GM10248 (cell line): ENCODE data around the gene HVCN1.

Experiments used
- CTCF ChIA-PET: fragments of 300-600 bp; sonication (Branson Sonifier 250); formaldehyde crosslinking; extraction: SDS; loops from one replicate; lab custom pipeline; 2021; ENCODE audit warnings: antibody characterized with exemption; lab: Yijun Ruan, JAX
- POLR2A ChIA-PET: fragments of 350-650 bp; sonication (Branson Sonifier 250); formaldehyde crosslinking; extraction: SDS; loops from one replicate; lab custom pipeline; 2020; ENCODE audit warnings: antibody characterized with exemption; lab: Yijun Ruan, JAX
- DNase-seq: peaks from one replicate; pipeline ENCODE4 v3.0.0; 2012; ENCODE audit errors: extremely low spot score
- CTCF ChIP-seq: IDR thresholded peaks from 2 replicates; pipeline ENCODE4 v1.5.1; 2012; ENCODE audit warnings: mild to moderate bottlenecking, low read depth; ENCODE audit errors: extremely low read depth, missing control alignments, control extremely low read depth

The HVCN1 gene

DNA sequence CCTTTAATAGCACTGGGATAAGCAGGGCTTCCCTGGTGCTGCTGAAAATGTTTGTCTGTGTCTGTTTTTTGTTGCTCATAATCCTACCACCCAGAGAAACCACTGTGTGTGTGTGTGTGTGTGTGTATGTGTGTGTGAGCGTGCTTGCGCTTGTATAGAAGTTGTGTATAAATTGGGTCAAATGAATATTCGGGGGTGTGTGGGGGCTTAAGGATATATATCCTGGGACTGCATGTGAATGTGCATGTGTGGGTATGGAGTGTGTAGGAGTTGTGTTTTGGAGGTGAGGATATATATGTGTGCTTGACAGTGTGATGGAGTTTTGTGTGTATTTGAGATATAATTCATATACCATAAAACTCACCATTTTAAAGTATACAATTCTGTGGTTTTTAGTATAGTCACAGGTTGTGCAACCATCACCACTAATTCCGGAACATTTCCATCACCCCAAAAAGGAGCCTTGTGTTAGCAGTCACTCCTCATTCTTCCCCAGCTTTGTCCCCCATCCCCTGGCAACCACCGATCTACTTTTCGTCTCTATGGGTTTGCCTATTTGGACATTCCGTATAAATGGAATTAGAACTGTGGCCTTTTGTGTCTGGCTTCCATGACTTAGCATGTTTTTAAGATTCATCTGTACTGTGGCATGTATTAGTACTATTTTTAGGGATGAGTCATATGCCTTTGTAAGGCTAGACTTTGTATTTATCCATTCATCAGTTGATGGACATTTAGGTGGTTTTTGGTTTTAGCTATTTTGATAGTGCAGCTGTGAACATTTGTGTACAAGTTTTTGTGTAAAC is 49.4 kb downstream of the HVCN1 start:
- no peak for DNase-seq
- ChIA-PET CTCF (interaction anchor here (0.9 to 3.6 kb wide), 3 partner anchors 8 to 19 kb away, joined by 3 to 14 read pairs (median 9); no protein-coding TSS in a partner anchor), POLR2A (no interaction called here)
- TF ChIP-seq CTCF: no peak

DNA sequence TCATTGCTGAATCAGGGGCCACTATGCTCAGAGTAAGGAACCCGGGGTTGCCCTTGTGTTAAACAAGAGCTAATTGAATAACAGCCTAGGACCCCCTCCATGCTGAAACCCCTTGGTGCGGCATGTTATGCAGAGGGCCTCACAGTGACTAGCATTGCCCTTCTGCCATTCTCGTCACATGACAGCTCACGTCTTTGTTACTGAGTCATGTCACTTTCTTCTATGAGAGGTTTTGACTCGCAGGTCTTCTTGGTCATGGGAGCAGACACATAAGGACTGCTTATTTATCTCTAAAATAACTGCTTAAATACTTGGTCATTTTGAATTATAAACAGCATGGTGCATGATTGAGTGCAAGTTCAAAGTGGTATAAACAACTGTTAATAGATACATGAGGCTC is 50.1 kb downstream of the HVCN1 start:
- DNase-seq: no peak
- TF ChIP-seq CTCF: no peak
- ChIA-PET CTCF (interaction anchor here (0.9 to 3.6 kb wide), 3 partner anchors 9 to 18 kb away, joined by 3 to 14 read pairs (median 9); no protein-coding TSS in a partner anchor), POLR2A (no interaction called here)

GRCh38 chr12:110637869-110638441 is 51.0 kb downstream of the HVCN1 start:
- ChIA-PET CTCF (interaction anchor here (1.1 to 3.6 kb wide), 4 partner anchors 10 to 23 kb away, joined by 3 to 14 read pairs (median 6); no protein-coding TSS in a partner anchor), POLR2A (no interaction called here)
- DNase-seq: no peak
- no peak for TF ChIP-seq CTCF

DNA sequence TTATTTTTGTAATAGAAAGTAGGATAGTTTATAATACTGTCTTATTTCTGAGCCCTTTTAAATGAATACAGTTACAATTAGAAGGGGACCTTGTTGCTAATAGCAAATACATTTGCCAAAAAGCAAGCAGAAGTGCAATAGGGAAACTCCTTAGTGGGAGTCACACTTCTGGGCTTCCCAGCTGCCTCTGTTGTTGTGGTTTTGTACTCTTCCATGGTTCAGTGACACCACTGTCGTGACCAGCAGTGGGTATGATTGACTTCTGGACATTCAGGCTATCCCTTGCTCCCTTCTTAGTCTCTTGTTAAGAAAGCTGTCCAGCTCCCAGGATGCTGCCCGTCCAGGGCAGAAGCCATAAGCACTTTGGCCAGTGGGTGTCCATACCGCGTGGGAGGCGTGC is 52.4 kb downstream of the HVCN1 start:
- ChIA-PET POLR2A (no interaction called here), CTCF (interaction anchor here (1.3 to 3.6 kb wide), 4 partner anchors 9 to 186 kb away, joined by 3 to 14 read pairs (median 4); partner anchors contain the start of gene ARPC3)
- no peak for TF ChIP-seq CTCF
- DNase-seq: peak; percentile 41

DNA sequence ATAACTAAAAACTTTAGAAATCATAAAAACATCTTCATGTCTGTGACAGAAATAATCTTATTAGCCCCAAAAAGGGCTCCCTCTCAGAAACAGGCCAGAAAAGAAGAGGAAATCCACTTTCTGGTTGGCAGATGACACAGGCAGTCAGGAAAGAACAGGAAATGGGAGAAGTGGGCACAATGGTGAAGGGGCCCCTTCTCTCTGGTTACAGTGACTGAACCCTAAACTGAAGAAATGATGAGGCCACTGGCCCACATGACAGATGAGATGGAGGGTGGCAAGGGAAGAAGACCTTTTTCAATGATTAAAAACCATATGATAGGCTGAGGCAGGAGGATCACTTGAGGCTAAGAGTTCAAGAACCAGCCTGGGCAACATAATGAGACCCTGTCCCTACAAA is 53.9 kb downstream of the HVCN1 start:
- POLR2A ChIA-PET: no interaction called here
- no peak for DNase-seq
- CTCF ChIA-PET: interaction anchor here (1.9 kb wide), 1 partner anchor 185 kb away, joined by 5 read pairs; the partner anchor contains the start of gene ARPC3
- no peak for TF ChIP-seq CTCF

- TF ChIP-seq CTCF: no peak
Measured at GRCh38 chr12:110627500-110628195, 61.3 kb downstream of the HVCN1 start.

More at GRCh38 chr12:110627500-110628195, 61.3 kb downstream of the HVCN1 start:
- no peak for DNase-seq
- POLR2A ChIA-PET: interaction anchor here (0.7 kb wide), 1 partner anchor 12 kb away, joined by 4 read pairs; no protein-coding TSS in a partner anchor
- CTCF ChIA-PET: interaction anchor here (2.0 to 3.0 kb wide), 2 partner anchors 10 to 26 kb away, joined by 6 to 14 read pairs; no protein-coding TSS in a partner anchor
